Renal cortical epithelial cell (primary cell): ENCODE results near the gene MAP7. TPM values are rescaled to one million over a fixed set of nuclear protein-coding genes. Genes with fewer than 3 reads are reported as not detected.
"Not testable (repeated sequence)": the region's sequence is repeated elsewhere in the genome, so short reads cannot be mapped to it uniquely, and the experiment has no call there.

Experiments used
- DNase-seq: peaks from one replicate; pipeline ENCODE4 v3.0.0-alpha.2; 2011; ENCODE audit warnings: low read depth
- total RNA-seq: library from RNA; depleted of rRNA; stranded (reverse); fragments of >200 nt; gene quantifications from 2 replicates; pipeline ENCODE4 v1.2.3, GENCODE V29; 2014

MAP7 gene
- total RNA-seq, 1 donor from 2014 or later, result 28.5 TPM

GRCh38 chr6:136387316-136387715 lies 162.9 kb downstream of the MAP7 start:
- DNase-seq, result no peak

GRCh38 chr6:136383268-136383937 lies 166.8 kb downstream of the MAP7 start:
- DNase-seq, result no peak

GRCh38 chr6:136382676-136383252 lies 167.5 kb downstream of the MAP7 start:
- DNase-seq, result no peak

GRCh38 chr6:136378888-136379287 lies 171.3 kb downstream of the MAP7 start:
- DNase-seq, result no peak

- not testable (repeated sequence) for DNase-seq
Measured at GRCh38 chr6:136375836-136376235, 174.4 kb downstream of the MAP7 start.

- DNase-seq, result no peak
Measured at GRCh38 chr6:136371959-136372358, 178.3 kb downstream of the MAP7 start.

- peak; percentile 44 for DNase-seq
Measured at GRCh38 chr6:136370988-136371728, 179.1 kb downstream of the MAP7 start.

- no peak for DNase-seq
Measured at GRCh38 chr6:136365776-136366354, 184.4 kb downstream of the MAP7 start.

GRCh38 chr6:136362421-136363356 lies 187.5 kb downstream of the MAP7 start:
- no peak for DNase-seq

GRCh38 chr6:136361787-136362186 lies 188.4 kb downstream of the MAP7 start:
- DNase-seq, result no peak

GRCh38 chr6:136360783-136361182 lies 189.4 kb downstream of the MAP7 start:
- DNase-seq, result no peak

GRCh38 chr6:136359851-136360250 lies 190.4 kb downstream of the MAP7 start:
- no peak for DNase-seq

GRCh38 chr6:136351518-136352110 lies 198.6 kb downstream of the MAP7 start:
- DNase-seq, result no peak

- no peak for DNase-seq
Measured at GRCh38 chr6:136350914-136351313, 199.3 kb downstream of the MAP7 start.

- DNase-seq, result no peak
Measured at GRCh38 chr6:136347847-136348246, 202.4 kb downstream of the MAP7 start.

GRCh38 chr6:136345145-136345544 lies 205.1 kb downstream of the MAP7 start:
- no peak for DNase-seq

- no peak for DNase-seq
Measured at GRCh38 chr6:136344420-136344819, 205.8 kb downstream of the MAP7 start.

GRCh38 chr6:136343700-136344099 lies 206.5 kb downstream of the MAP7 start:
- no peak for DNase-seq

- no peak for DNase-seq
Measured at GRCh38 chr6:136343275-136343674, 206.9 kb downstream of the MAP7 start.

GRCh38 chr6:136341967-136342366 lies 208.3 kb downstream of the MAP7 start:
- DNase-seq, result no peak

GRCh38 chr6:136341367-136341766 lies 208.9 kb downstream of the MAP7 start:
- DNase-seq, result no peak
